Activated naive CD4-positive, alpha-beta T cell treated with Interleukin-2 at 50 U/mL for 16 hours (primary cell): ENCODE results near the gene DDC.
"Not testable (repeated sequence)": the region's sequence is repeated elsewhere in the genome, so short reads cannot be mapped to it uniquely, and the experiment has no call there.

ENCODE experiments used
- DNase-seq: peaks from one replicate; pipeline ENCODE4 v3.0.0-alpha.2; 2020

DDC gene

GRCh38 chr7:50554431-50555322, 10.5 kb downstream of the DDC start:
- DNase-seq = no peak

- no peak for DNase-seq
Observed at GRCh38 chr7:50553973-50554372, 11.2 kb downstream of the DDC start.

DNA sequence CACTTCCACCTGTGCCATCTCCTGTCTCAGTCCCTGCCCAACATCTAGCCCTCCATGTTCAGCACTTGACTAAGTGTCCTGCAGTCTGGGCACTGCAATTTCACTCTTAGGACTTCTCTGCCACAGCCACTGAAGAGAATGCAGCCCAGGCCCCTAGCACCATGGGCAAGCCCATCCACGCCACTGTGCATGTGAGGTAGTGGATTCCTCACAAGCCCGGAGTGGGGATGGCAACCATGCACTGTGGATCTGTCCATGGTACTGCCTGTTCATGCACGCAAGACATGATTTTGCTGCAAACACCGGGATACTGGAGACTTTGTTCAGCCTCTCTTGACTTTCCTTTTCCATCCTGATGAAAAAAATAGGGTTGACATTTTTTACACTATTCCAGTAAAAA, 12.3 kb downstream of the DDC start:
- DNase-seq = no peak

- no peak for DNase-seq
Observed at GRCh38 chr7:50552139-50552538, 13.1 kb downstream of the DDC start.

DNA sequence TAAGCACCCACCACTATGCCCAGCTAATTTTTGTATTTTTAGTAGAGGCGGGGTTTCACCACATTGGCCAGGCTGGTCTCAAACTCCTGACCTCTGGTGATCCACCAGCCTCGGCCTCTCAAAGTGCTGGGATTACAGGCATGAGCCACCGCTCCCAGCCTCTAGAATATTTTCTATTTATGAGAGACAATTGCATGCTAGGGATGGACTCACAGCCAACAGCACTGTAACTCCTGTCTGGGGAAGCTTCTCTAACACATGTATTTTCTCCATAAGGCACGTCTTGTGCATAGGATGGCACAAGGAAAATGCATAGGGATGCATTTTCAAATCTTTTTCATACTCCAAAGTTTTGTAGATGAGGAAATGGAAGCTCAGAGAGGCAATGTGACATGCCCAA, 19.6 kb downstream of the DDC start:
- DNase-seq = not testable (repeated sequence)

GRCh38 chr7:50544992-50545391, 20.2 kb downstream of the DDC start:
- DNase-seq = no peak

- DNase-seq = no peak
Observed at GRCh38 chr7:50543776-50544442, 21.3 kb downstream of the DDC start.

DNA sequence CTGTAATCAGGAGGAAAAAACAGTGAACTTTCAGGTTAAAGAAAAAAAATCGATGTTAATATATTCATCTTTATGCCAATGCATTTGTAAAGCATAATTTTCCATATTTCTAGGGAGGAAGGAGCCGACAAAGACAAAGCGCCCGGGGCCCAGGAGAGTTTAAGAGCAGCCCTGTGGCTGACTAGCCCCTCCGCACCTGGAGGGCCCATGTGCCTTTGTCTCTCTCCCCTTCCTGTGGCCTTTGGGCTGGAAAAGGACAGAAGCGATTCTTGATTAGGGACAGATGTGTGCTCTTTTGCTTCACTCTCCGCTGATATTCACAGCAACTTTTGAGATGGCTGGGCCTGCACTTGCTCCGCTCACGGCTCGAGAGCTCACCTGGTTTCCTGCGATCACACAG, 23.1 kb downstream of the DDC start:
- DNase-seq = no peak

DNA sequence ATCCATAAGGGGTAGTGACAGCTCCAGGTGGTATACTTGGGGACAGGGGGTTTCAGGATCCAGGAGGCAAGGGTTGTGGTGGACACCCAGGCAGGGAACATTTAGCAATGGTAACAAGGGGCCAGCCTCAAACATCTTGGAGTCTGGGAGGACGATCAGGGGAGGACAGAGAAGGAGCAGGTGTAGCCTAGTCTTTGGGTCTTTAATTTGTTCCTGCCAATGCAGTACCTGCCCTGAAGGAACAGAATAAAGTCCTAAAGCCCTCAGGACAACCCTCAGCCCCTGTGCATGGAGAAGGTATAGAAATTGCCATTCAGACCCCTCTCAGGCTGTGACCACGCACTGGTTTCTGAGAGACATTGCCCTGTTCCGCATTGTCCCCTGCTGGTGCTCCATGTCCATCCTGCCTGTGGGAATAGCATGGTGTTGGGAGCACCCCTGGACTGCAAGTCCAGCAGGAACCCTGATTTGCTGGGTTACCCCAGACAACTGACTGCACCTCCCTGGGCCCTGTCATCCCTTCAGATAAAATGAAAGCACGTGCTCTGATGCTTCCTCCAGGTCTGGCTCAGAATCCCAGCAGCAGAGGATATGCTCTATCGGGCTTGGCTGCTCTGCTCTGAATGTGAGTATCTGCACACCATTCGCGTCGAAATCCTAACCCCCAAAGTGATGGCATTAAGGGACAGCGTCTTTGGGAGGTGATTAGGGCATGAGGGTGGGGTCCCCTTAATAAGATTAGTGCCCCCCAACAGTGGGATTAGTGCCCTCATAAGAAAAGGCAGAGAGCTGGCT, 24.2 kb downstream of the DDC start:
- DNase-seq = no peak

GRCh38 chr7:50539725-50540124, 25.5 kb downstream of the DDC start:
- DNase-seq = no peak

DNA sequence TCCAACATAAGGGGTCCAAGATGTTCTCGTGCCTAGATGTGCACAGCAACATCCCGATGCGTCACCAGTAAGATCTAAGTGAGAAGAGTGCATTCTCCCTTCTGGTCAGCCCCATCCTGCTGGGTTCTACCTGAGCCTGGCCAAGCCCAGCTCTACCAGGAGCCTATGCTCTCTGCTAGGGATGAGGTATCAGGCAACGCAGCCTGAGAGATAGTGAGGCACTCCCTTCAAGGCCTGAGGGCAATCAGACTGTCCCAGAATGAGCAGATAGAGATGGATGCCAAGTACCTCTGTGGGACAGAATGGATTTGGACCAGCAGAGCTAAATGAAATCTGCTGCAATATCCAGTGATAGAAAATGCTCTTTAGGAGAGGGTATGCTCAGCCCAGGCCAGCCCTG, 26.7 kb downstream of the DDC start:
- no peak for DNase-seq

DNA sequence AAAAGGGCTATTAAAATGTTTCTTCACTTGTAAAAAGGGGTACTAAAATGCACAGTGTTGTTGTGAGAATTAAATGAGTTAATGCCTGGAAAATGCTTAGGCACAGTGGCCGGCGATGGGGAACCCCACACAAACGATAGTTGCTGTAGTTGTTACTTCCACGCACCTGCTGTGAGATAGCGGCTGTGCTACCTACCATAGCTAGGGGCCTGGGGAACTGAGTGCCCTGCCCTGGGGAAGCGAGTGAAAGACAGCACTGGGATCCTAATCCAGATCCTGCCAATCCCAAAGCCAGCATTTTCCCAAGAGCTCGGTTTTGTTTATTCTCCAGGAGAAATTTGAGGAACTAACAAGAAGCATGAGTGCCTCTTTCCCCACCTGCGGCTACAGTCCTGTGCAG, 27.8 kb downstream of the DDC start:
- no peak for DNase-seq

DNA sequence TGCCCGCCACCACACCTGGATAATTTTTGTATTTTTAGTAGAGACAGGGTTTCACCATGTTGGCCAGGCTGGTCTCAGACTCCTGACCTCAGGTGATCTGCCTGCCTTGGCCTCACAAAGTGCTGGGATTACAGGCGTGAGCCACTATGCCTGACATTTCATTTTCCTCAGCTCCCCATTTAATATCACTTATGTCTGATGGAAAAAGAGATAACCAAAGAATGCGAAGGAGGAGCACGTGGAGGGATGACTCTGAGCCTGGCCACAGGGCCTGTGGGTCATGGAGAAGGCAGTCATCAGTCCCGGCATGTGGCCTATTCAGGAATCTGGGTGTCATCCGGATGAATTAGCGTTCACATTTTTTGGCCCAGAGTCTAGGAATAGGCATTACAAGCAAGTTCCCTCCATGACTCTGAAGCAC, 29.9 kb downstream of the DDC start:
- DNase-seq = not testable (repeated sequence)

DNA sequence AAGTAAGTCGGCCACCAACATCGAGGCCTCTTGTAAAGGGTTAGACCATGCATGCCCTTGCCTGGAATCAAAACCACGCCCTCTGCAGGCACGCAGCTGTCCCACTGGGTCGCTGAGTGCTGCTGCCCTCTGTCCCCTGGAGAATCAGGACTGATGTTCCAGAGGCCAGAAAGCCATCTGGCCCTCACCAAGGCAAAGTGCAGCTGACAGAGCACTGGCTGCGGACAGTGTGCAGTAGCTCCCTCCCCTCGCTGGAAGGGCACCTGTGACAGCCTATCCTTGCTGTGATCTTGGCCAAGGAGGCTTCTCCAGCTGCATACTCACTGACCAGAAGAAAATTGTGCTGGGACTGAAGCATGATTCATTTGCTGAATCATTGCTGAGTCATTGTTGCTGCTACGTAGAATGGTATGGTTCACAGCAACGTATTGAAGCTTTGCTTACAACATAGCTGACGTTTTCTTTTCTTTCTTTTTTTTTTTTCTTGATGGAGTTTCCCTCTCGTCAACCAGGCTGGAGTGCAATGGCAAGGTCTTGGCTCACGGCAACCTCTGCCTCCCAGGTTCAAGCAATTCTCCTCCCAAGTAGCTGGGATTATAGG, 30.4 kb downstream of the DDC start:
- no peak for DNase-seq

GRCh38 chr7:50533866-50534265, 31.3 kb downstream of the DDC start:
- DNase-seq = no peak

- DNase-seq = no peak
Observed at GRCh38 chr7:50531928-50532327, 33.3 kb downstream of the DDC start.

- no peak for DNase-seq
Observed at GRCh38 chr7:50531401-50531911, 33.7 kb downstream of the DDC start.

DNA sequence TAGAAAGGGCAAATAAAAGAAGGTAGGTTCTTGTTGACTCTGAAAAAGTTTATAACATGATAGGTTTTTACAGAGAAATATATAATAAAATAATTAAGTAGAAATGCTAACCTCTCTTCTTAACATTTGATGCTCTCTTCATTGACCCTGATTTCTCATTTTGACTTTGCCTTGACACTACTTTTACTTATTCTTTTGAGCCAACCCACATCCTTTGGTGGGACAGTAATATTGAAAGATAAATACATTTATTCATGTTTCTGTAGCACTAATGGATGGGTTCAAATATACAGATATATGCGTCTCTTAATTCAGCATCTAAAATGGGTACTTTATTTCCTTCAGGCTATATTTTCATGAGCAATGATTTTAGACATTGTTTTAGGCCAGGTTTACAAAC, 34.4 kb downstream of the DDC start:
- no peak for DNase-seq

DNA sequence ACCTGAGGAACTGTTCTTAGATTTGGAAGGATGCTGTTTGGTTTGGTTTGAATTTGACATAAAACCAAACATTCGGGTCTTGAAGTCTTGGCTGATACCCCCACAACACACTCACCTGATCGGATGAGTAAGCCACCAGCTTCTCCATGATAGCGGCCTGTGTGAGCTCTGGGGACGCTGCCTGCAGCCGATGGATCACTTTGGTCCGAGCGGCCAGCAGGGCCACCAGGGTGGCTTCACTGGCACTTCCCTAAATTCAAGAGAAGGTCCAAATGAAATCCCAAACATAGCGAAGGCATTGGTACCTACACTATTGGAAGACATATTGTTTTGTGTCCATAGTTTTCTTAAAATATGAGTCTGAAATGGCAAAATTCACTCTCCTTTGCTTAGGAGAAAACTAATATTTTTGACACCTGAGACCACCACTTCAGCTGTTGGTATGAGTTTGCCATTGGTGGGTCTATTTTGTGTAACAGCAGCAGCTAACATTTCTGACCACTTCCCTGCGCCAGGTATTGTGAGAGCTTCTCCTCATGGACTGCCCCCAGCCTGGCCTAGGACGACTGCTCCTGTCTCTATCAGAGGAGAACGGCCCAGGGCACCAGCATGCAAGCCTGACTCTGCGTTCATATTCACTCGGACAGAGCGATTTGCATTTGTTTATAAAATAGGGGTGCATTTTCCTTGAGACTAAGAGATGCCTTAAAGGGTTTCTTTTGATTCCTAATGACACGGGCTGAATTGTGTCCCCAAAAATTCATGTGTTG, 35.9 kb downstream of the DDC start:
- DNase-seq = no peak

DNA sequence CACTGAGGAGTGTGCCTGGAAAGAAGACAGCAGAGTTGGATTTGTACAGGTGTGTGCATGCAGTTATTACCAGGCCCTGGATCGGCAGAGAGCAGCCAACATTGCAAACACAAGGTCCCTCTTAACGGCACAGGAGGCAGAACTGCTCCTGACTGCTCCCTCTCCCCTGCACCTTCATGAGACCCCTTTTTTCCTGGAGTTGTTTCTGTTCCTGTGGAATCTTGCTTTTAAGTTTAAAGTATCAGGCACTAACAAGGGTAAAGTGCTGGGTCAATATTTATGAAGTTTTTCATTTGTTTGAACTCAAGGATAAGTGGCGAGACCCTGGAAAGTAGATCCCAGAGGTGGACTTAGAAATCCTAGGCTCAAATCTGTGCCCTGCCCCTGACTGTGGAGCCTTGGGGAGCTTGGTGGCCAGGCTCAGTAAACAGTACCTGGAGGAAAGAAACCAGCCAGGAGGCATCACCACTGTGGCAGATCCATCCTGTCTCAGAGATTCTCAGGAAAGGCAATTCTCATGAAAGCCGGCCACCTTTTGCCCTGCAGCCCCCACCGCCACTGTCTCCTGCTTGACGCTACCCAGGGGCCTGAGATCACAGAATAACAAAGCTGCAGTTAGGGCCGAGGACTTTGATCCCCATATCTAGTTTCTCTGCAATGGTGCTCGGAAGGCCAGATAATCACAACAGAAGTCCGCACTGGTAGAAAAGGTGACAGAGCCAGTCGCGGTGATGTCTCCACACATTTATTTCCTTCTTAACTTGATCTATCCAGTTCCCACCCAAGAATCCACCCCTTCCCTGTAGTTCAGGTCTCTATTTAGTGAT, 36.7 kb downstream of the DDC start:
- DNase-seq = no peak

DNA sequence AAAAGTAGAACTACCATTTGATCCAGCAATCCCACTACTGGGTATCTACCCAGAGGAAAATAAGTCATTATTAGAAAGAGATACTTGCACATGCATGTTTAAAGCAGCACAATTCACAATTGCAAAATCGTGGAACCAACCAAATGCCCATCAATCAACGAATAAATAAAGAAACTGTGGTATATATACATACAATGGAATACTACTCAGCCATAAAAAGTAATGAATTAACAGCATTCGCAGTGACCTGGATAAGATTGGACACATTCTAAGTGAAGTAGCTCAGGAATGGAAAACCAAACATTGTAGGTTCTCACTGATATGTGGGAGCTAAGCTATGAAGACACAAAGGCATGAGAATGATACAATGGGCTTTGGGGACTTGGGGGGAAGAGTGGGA, 45.9 kb downstream of the DDC start:
- DNase-seq = not testable (repeated sequence)
